Right hindlimb (tissue), 1 donor: Measurements from ENCODE around the gene RBMS1.
"Not testable (repeated sequence)": the region's sequence is repeated elsewhere in the genome, so short reads cannot be mapped to it uniquely, and the experiment has no call there.

Experiments used
- DNase-seq: peaks from one replicate; pipeline ENCODE4 v3.0.0-alpha.2; 2018

Gene RBMS1

GRCh38 chr2:160430001-160430344, 63.6 kb downstream of the RBMS1 start:
- DNase-seq = no peak

DNA sequence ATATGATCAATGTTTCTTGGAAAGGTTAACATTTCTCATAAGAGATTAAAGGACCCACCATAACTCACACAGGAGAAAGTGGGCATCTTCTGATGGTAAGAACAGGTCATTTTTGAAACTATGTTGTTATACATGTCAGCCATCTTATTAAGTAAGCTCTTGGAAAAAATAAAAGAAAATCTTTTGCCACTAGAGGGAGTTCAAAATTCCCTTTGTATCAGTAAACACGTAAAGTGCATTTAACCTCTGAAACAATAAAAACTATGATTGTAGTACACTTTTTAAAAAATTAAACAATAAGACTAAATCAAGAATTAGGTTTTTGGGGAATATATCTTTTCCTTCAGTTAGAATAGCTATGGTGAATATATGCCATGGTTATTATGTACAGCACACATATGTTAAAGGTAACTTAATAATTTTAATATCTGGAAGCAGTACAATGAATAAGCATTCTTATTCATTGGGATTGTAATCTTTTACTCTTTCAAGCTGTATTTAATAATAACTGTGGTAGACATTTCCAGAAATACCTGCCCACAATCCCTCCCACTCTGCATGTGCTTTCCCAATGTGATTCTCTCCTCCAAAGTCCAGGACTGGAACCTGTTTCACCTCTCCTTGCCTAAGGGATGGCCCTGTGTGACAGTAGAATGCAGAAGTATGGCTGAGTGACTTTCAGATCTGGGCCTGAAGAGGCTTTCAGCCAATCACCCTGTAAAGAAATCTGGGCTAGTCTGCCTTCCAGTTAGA, 64.2 kb downstream of the RBMS1 start:
- no peak for DNase-seq

- no peak for DNase-seq
Measured at GRCh38 chr2:160428405-160428763, 65.2 kb downstream of the RBMS1 start.

- DNase-seq = peak; percentile 54
Measured at GRCh38 chr2:160427629-160428404, 65.8 kb downstream of the RBMS1 start.

DNA sequence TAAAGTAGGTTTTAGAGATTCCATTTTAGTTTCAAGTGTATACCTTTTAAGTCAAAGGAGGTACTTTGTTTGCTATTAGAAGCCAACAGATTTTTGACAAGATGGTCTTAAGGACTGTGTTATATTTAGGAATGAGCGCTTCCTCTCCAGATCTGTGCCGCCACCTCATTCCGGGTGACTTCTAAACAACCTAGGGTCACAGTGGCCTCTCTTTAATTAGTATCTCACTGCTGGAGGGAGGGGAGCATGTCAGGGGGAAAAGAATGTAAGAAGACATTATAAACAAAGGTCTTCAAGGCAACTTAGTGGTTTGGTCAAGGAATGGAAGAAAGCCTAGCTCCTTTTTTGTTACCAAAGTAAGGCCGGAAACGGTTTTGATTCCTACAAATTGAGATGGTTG, 67.0 kb downstream of the RBMS1 start:
- no peak for DNase-seq

- DNase-seq = no peak
Measured at GRCh38 chr2:160425434-160426151, 68.0 kb downstream of the RBMS1 start.

- no peak for DNase-seq
Measured at GRCh38 chr2:160423126-160423525, 70.5 kb downstream of the RBMS1 start.

DNA sequence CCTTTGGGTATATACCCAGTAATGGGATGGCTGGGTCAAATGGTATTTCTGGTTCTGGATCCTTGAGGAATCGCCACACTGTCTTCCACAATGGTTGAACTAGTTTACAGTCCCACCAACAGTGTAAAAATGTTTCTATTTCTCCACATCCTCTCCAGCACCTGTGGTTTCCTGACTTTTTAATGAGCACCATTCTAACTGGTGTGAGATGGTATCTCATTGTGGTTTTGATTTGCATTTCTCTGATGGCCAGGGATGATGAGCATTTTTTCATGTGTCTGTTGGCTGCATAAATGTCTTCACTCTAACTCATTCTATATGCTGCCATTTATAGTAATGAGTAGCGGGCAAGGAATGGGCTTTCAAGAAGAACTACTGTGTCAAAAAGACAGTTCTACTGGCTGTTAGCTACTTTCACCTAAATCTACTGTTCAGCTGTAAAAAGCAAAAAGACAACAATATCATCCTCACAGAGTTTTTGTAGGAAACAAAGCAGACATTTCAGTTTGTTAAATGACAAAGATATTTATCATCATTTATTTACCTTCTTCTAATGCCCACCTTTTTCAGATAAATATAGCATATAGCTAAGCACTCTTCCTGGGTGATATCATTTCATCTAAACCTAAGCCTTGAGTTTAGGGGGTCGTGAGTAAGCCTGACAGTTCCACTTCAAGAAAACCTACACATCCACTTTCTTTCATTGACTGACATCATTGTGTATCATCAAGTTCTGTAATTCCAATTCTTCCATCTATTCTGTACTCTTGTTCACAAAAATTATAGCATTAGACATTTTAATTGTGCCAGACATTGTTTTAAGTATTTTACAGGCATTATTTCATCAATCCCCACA, 71.7 kb downstream of the RBMS1 start:
- not testable (repeated sequence) for DNase-seq

- DNase-seq = no peak
Measured at GRCh38 chr2:160420711-160421110, 72.9 kb downstream of the RBMS1 start.

GRCh38 chr2:160419776-160420505, 73.7 kb downstream of the RBMS1 start:
- peak; percentile 62 for DNase-seq

DNA sequence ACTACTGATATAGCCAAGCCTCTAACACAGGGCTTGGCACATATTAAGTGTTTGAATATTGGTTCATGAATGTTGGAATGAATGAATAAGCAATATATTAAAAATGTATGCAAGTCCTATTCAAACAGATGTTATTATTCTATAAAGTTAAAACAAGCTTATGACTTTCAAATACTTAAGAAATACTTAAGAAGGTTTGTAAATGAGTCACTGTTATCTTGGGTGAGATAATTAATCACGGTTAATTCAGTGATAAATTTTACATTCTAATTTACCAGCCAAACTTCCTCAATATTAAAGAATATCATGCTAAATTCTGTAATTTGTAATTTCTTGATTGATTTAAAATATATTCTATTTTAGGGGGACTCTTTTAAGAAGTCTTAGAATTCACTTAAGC, 74.8 kb downstream of the RBMS1 start:
- no peak for DNase-seq

DNA sequence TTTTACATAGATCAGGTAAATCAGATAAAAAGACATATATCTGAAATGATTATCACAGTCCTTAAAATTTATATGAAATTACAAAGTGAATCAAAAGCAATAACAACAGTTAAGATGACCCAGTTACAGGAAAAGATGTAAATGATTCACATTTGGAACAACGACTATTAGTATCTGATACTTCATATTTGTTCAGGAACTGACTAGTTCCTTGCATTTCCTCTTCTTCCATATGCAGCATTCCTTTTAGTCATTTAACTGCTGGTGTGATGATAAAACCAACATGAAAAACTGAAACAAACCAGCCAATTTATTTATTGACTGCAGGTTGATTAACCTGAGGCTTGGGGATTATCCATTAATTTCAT, 75.2 kb downstream of the RBMS1 start:
- DNase-seq = no peak

DNA sequence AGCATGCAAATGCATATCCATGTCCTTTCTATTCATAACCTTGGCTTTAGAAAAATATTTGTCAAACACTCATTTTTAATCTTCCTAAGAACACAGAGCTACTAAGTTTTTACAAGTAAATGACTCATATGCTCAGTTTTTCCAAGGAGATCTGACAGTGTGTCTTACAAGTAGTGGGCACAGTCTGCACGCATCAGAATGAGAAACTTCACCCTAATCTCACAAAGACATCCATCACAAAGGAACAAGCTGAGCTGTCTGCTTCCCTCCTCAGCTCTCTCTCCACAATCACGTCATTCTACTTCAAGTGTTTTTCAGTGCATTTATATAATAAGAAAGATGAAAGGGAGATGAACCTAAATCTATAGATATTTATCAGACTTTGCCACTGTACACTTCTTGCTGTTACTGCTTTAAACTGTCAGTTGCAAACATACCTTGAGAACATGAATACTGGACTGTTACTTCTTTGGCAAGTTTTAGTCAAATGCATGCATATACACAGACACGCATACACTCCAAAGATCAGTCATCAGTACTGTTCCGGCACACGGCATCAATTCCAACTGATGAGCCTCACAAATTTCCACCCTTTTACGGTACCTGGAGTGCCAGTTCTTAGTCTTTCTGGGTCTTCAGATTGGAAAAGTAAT, 75.7 kb downstream of the RBMS1 start:
- DNase-seq = no peak

DNA sequence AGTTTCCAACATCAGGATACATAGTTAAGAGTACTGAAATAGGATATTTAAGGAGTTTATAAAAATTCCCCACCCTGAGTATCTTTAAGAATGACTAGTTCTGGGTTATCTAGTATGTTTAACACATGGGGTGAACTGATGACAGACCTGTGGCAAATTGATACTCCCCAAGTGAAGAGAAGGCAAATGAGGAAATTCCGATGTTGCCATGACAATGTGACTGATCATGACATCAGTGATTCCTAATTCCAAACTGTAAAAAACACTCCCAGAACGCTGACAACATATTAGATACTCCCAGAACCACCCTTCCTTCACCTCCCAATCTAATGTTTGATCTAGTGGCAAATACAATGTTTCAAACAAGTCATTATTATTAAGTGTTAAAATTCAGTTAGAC, 77.6 kb downstream of the RBMS1 start:
- DNase-seq = no peak

DNA sequence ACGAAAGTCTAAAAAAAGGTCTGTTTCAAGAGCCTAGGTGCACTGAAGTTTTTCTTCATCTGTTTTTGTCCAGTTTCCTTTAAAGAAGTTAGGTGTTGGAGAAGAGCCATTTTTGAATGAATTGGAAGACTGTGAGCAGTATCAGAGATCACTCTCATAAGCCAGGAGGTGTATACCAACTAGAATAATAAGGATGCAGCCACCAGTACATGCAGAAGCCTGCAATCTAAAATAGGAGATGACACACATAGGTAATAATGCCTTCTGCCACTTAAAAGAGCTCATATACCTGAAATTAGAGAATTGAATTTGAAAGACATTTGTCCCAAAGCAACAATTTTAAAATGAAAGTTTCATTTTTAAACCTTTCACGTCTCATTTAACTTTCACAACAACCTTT, 81.7 kb downstream of the RBMS1 start:
- DNase-seq = no peak

GRCh38 chr2:160411167-160411566, 82.4 kb downstream of the RBMS1 start:
- no peak for DNase-seq

DNA sequence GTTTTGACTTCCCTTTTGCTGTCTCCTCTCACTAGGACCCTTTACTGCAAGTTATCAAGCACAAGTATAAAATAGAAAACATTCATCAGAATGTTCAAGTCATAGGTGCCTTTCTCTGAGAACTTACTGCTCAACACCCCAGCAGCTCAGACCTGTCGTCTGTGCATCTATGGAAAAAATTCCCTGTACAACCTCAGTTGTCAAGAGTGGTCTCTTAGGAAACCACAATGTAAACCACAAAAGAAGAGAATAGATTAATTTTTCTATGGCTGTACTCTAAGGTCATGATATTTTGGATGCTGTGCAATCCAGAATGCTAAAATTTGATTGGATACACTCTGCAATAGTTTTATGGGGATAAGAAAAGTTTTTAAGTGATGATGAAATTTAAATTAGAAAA, 84.1 kb downstream of the RBMS1 start:
- no peak for DNase-seq

- no peak for DNase-seq
Measured at GRCh38 chr2:160408959-160409291, 84.7 kb downstream of the RBMS1 start.

- DNase-seq = no peak
Measured at GRCh38 chr2:160408173-160408958, 85.2 kb downstream of the RBMS1 start.

- peak; percentile 77 for DNase-seq
Measured at GRCh38 chr2:160407393-160408172, 86.0 kb downstream of the RBMS1 start.
